ENCODE measurements around the gene TCERG1L.
"Not testable (repeated sequence)": the region's sequence is repeated elsewhere in the genome, so short reads cannot be mapped to it uniquely, and the experiment has no call there.

The TCERG1L gene

GRCh38 chr10:131150126-131150525 is 161.4 kb downstream of the TCERG1L start:
- DNase-seq (ENCODE audit: insufficient read length, low spot score) (no peak), FAIRE-seq (no peak)

- no peak for DNase-seq (ENCODE audit: insufficient read length, low spot score)
- no peak for FAIRE-seq
Observed at GRCh38 chr10:131149586-131149985, 161.9 kb downstream of the TCERG1L start.

- DNase-seq (ENCODE audit: insufficient read length, low spot score) (no peak), FAIRE-seq (no peak)
Observed at GRCh38 chr10:131149111-131149510, 162.4 kb downstream of the TCERG1L start.

- FAIRE-seq, result no peak
- DNase-seq (ENCODE audit: insufficient read length, low spot score), result no peak
Observed at GRCh38 chr10:131148270-131148669, 163.3 kb downstream of the TCERG1L start.

- FAIRE-seq (no peak), DNase-seq (ENCODE audit: insufficient read length, low spot score) (no peak)
Observed at GRCh38 chr10:131147301-131147975, 164.1 kb downstream of the TCERG1L start.

- FAIRE-seq (no peak), DNase-seq (ENCODE audit: insufficient read length, low spot score) (no peak)
Observed at GRCh38 chr10:131146790-131147189, 164.7 kb downstream of the TCERG1L start.

GRCh38 chr10:131145756-131146155 is 165.8 kb downstream of the TCERG1L start:
- no peak for DNase-seq (ENCODE audit: insufficient read length, low spot score)
- FAIRE-seq, result no peak

GRCh38 chr10:131144711-131145375 is 166.7 kb downstream of the TCERG1L start:
- FAIRE-seq, result no peak

GRCh38 chr10:131144196-131144595 is 167.3 kb downstream of the TCERG1L start:
- FAIRE-seq, result no peak
- DNase-seq (ENCODE audit: insufficient read length, low spot score), result no peak

More at GRCh38 chr10:131144711-131145375, 166.7 kb downstream of the TCERG1L start:
- no peak for DNase-seq (ENCODE audit: insufficient read length, low spot score)

- no peak for DNase-seq (ENCODE audit: insufficient read length, low spot score)
- FAIRE-seq, result no peak
Observed at GRCh38 chr10:131143425-131144165, 167.9 kb downstream of the TCERG1L start.

- FAIRE-seq, result no peak
- DNase-seq (ENCODE audit: insufficient read length, low spot score), result no peak
Observed at GRCh38 chr10:131142517-131143380, 168.8 kb downstream of the TCERG1L start.

GRCh38 chr10:131141645-131142516 is 169.6 kb downstream of the TCERG1L start:
- DNase-seq (ENCODE audit: insufficient read length, low spot score) (no peak), FAIRE-seq (no peak)

- DNase-seq (ENCODE audit: insufficient read length, low spot score) (no peak), FAIRE-seq (no peak)
Observed at GRCh38 chr10:131141207-131141606, 170.3 kb downstream of the TCERG1L start.

GRCh38 chr10:131140606-131141005 is 170.9 kb downstream of the TCERG1L start:
- DNase-seq (ENCODE audit: insufficient read length, low spot score), result no peak
- FAIRE-seq, result no peak

GRCh38 chr10:131137223-131137622 is 174.3 kb downstream of the TCERG1L start:
- FAIRE-seq, result no peak
- DNase-seq (ENCODE audit: insufficient read length, low spot score), result no peak

GRCh38 chr10:131136336-131136735 is 175.2 kb downstream of the TCERG1L start:
- DNase-seq (ENCODE audit: insufficient read length, low spot score); FAIRE-seq: not testable (repeated sequence)

GRCh38 chr10:131135716-131136115 is 175.8 kb downstream of the TCERG1L start:
- DNase-seq (ENCODE audit: insufficient read length, low spot score) (no peak), FAIRE-seq (no peak)

- FAIRE-seq, result no peak
- no peak for DNase-seq (ENCODE audit: insufficient read length, low spot score)
Observed at GRCh38 chr10:131134651-131135050, 176.9 kb downstream of the TCERG1L start.

GRCh38 chr10:131134001-131134576 is 177.4 kb downstream of the TCERG1L start:
- FAIRE-seq (no peak), DNase-seq (ENCODE audit: insufficient read length, low spot score) (no peak)
